ENCODE results near the gene CLIC1. TPM values are rescaled to one million over a fixed set of nuclear protein-coding genes. Genes with fewer than 3 reads are reported as not detected.

Gene CLIC1
- total RNA-seq, 2 experiments from 2014 or later, result 61.2 to 61.5 TPM

DNA sequence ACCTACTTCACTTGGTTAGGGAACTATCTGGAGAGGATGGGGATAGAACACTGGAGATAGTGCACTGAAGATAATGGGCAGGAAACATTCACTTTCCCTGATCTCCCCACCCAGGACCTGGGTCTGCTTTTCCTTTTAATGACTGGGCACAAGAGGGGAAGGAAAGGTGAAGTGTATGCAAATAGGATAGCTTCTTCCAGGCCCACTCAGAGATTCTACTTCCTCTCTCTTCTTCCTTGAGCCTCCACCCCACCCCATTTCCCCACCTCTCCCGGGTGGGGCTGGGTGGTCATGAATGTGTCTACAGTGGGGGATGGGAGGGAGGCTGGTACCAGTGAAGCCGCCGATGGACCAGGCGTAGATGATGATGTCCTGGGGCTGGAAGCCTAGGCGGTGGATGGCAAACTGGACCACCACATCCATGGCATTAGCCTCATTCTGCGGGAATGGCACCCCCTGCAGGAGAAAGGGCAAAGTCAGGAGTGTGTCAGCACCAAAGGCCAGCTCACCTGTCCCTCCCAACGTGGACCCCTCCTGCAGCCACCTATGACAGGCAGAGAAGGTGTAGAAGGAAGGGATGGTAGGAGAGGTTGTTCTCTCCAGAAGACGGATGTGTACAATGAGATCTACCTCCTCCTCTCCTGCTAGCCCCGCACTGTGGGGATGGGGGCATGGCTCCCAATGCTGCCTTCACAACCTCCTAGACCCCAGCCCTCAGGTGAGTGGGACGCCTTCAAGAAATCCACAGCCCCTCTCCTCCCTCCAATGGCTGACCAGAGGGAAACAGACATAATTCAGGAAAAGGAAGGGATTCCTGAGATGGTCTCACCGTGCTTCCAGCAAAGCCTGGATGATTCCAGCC is 46.9 kb downstream of the CLIC1 start:
- CTCF ChIA-PET, result interaction anchor here (0.6 kb wide), 1 partner anchor 29 kb away, joined by 3 read pairs; the partner anchor contains the start of gene C6orf47
- Histone ChIP-seq H3K4me1 (ENCODE audit: insufficient read depth, low read length) (no peaks in the 10 kb centered on the region), H3K9me3 (ENCODE audit: control insufficient read depth in 1 of 2, insufficient read depth in 1 of 2, low read length in 2 of 2) (no peaks in the 10 kb centered on the region), H3K27ac (ENCODE audit: low read depth in 1 of 2, low read length in 2 of 2) (no peak overlapping the region), H3K27me3 (ENCODE audit: control insufficient read depth in 1 of 2, insufficient read depth in 2 of 2, low read length in 2 of 2) (no peaks in the 10 kb centered on the region), H3K4me3 (ENCODE audit: low read length) (no peak overlapping the region), H3K36me3 (ENCODE audit: insufficient read depth, low read length) (peaks cover 75% of the 10 kb centered on the region)
- Mint-ChIP-seq H3K27me3 (no peaks in the 10 kb centered on the region), H3K27ac (no peak overlapping the region), H3K4me3 (no peak overlapping the region), H3K4me1 (ENCODE audit: low read depth) (no peaks in the 10 kb centered on the region), H3K9me3 (no peaks in the 10 kb centered on the region), H3K36me3 (ENCODE audit: low read depth) (peaks cover 79% of the 10 kb centered on the region)
- peak in 3 of 14 experiments; percentile 11 to 41 (median 31) for DNase-seq
- TF ChIP-seq CTCF (IDR thresholded peaks at IDR 0.05), result peak; percentile 19
- ATAC-seq (ENCODE audit: poor library complexity), result no peak
- POLR2A ChIA-PET, result interaction anchor here (1.0 kb wide), 1 partner anchor 37 kb away, joined by 3 read pairs; the partner anchor contains the start of gene BAG6
- intact Hi-C loops (cut with DNase I, micrococcal nuclease), result no loop called here

DNA sequence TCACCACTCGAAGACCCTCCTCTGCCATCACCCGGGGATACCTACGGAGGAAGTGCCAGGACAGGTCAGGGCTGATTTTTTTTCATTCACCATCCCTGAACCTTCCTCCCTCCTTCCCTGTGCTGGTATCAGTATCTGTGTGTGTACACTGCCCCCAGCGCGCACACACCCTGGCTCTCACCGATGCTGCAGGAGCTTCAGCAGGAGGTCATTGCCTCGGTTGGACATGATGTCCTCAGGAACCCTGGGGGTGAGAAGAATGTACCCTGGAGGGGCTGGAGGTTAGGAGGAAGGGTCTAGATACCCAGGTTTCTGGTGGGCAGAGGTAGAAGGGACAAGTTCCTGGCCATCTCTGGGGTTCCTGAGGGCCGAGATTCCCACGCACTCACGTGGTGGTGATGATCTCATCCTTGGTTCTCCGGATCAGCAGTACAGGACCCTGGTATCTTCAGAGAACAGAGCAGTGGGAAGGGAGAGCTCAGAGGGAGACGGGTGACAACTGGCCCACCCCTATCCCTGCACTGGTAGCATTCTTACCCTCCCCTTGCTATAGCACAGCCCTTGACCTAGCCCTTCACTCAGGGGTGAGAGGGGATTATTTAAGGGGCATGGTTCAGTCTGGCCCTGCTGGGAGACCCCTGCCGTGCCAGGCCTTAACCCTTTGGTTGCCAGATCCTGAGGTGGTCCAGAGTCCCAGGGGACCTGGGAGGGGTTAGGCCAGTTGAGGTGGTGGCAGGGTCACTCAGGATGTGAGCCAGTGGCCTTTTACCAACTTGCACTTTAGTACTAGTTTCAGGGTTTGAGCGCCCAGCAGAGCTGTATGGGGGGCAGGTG is 48.3 kb downstream of the CLIC1 start:
- DNase-seq, result no peak
- peaks cover 65% of the 10 kb centered on the region for H3K36me3 ChIP-seq (ENCODE audit: insufficient read depth, low read length)
- no peaks in the 10 kb centered on the region for H3K27me3 ChIP-seq (ENCODE audit: control insufficient read depth in 1 of 2, insufficient read depth in 2 of 2, low read length in 2 of 2)
- H3K4me3 ChIP-seq (ENCODE audit: low read length), result no peak overlapping the region
- intact Hi-C loops (cut with DNase I, micrococcal nuclease), result no loop called here
- no peaks in the 10 kb centered on the region for H3K9me3 ChIP-seq (ENCODE audit: control insufficient read depth in 1 of 2, insufficient read depth in 1 of 2, low read length in 2 of 2)
- no peaks in the 10 kb centered on the region for H3K27me3 Mint-ChIP-seq
- TF ChIP-seq CTCF (IDR thresholded peaks at IDR 0.05), result no peak
- H3K27ac Mint-ChIP-seq, result no peak overlapping the region
- H3K4me3 Mint-ChIP-seq, result no peak overlapping the region
- H3K27ac ChIP-seq (ENCODE audit: low read depth in 1 of 2, low read length in 2 of 2), result no peak overlapping the region
- H3K4me1 Mint-ChIP-seq (ENCODE audit: low read depth), result no peaks in the 10 kb centered on the region
- POLR2A ChIA-PET, result interaction anchor here (1.0 kb wide), 1 partner anchor 36 kb away, joined by 3 read pairs; the partner anchor contains the start of gene BAG6
- no peaks in the 10 kb centered on the region for H3K9me3 Mint-ChIP-seq
- CTCF ChIA-PET, result no interaction called here
- ATAC-seq (ENCODE audit: poor library complexity), result no peak
- peaks cover 68% of the 10 kb centered on the region for H3K36me3 Mint-ChIP-seq (ENCODE audit: low read depth)
- no peaks in the 10 kb centered on the region for H3K4me1 ChIP-seq (ENCODE audit: insufficient read depth, low read length)

DNA sequence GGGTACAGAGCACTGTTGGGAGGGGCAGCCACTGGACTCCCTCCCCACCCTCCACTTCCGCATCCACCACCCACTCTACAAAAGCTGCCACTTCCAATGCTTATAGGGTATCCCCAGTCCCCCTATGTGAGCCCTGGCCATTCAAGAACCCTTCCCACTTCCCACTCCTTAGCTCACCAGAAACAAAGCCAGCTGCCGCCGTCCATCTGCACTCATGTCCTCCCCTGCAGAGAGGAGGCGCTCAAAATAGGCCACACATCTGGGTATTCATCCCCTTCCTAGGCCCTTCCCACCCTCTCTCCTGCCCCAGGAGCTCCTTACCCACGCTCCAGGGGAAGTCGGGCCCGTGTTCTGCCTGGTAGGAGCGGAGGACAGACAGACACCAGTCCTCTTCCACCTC is 49.0 kb downstream of the CLIC1 start:
- no peaks in the 10 kb centered on the region for H3K9me3 ChIP-seq (ENCODE audit: control insufficient read depth in 1 of 2, insufficient read depth in 1 of 2, low read length in 2 of 2)
- H3K4me3 Mint-ChIP-seq, result no peak overlapping the region
- H3K4me1 ChIP-seq (ENCODE audit: insufficient read depth, low read length), result no peaks in the 10 kb centered on the region
- DNase-seq (no peak), ATAC-seq (ENCODE audit: poor library complexity) (no peak)
- no peaks in the 10 kb centered on the region for H3K27me3 ChIP-seq (ENCODE audit: control insufficient read depth in 1 of 2, insufficient read depth in 2 of 2, low read length in 2 of 2)
- peaks cover 58% of the 10 kb centered on the region for H3K36me3 ChIP-seq (ENCODE audit: insufficient read depth, low read length)
- H3K4me3 ChIP-seq (ENCODE audit: low read length), result no peak overlapping the region
- CTCF ChIA-PET, result no interaction called here
- intact Hi-C loops (cut with DNase I, micrococcal nuclease), result no loop called here
- POLR2A ChIA-PET, result no interaction called here
- H3K27ac Mint-ChIP-seq, result no peak overlapping the region
- H3K9me3 Mint-ChIP-seq, result no peaks in the 10 kb centered on the region
- no peak for TF ChIP-seq CTCF (IDR thresholded peaks at IDR 0.05)
- H3K36me3 Mint-ChIP-seq (ENCODE audit: low read depth), result peaks cover 61% of the 10 kb centered on the region
- no peaks in the 10 kb centered on the region for H3K27me3 Mint-ChIP-seq
- no peak overlapping the region for H3K27ac ChIP-seq (ENCODE audit: low read depth in 1 of 2, low read length in 2 of 2)
- no peaks in the 10 kb centered on the region for H3K4me1 Mint-ChIP-seq (ENCODE audit: low read depth)

Data from CD4-positive, alpha-beta T cell (primary cell).